PFSK-1 (cell line): ENCODE measurements around the gene CD1D.

Experiments used
- FOXP2 ChIP-seq: optimal IDR thresholded peaks from 2 replicates; pipeline ENCODE3; 2011; ENCODE audit warnings: borderline replicate concordance, control low read depth, inconsistent platforms; ENCODE audit not compliant: insufficient read depth; ENCODE audit errors: extremely low read length, extremely low read depth
- POLR2AphosphoS5 ChIP-seq: IDR thresholded peaks from 2 replicates; pipeline ENCODE4 v1.6.1; 2012; ENCODE audit warnings: low read depth, mild to moderate bottlenecking, control low read depth, low read length, moderate library complexity
- SIN3A ChIP-seq: IDR thresholded peaks from 2 replicates; pipeline ENCODE4 v1.6.1; 2012; ENCODE audit warnings: mild to moderate bottlenecking, low read length, moderate library complexity, borderline replicate concordance; ENCODE audit not compliant: insufficient read depth
- TAF1 ChIP-seq: IDR thresholded peaks from 2 replicates; pipeline ENCODE4 v1.6.1; 2012; ENCODE audit warnings: low read length, control low read depth, borderline replicate concordance; ENCODE audit not compliant: insufficient read depth
- TF ChIP-seq, protein P1 (sequence below), 2 experiments: IDR thresholded peaks; 2 replicates each; pipeline versions ENCODE4 v1.6.1 to v1.8.0; 2011 to 2012; ENCODE audit warnings: low read depth in 2 of 2, low read length in 2 of 2, control low read depth in 1 of 2, inconsistent platforms in 1 of 2, mild to moderate bottlenecking in 1 of 2, moderate library complexity in 1 of 2; ENCODE audit not compliant: insufficient read depth in 1 of 2

GRCh38 chr1:158181577-158181922 lies 855 bp downstream of the CD1D start:
- TF ChIP-seq POLR2AphosphoS5 (no peak), FOXP2 (no peak), TAF1 (no peak), SIN3A (no peak)
- TF ChIP-seq, protein P1, sequence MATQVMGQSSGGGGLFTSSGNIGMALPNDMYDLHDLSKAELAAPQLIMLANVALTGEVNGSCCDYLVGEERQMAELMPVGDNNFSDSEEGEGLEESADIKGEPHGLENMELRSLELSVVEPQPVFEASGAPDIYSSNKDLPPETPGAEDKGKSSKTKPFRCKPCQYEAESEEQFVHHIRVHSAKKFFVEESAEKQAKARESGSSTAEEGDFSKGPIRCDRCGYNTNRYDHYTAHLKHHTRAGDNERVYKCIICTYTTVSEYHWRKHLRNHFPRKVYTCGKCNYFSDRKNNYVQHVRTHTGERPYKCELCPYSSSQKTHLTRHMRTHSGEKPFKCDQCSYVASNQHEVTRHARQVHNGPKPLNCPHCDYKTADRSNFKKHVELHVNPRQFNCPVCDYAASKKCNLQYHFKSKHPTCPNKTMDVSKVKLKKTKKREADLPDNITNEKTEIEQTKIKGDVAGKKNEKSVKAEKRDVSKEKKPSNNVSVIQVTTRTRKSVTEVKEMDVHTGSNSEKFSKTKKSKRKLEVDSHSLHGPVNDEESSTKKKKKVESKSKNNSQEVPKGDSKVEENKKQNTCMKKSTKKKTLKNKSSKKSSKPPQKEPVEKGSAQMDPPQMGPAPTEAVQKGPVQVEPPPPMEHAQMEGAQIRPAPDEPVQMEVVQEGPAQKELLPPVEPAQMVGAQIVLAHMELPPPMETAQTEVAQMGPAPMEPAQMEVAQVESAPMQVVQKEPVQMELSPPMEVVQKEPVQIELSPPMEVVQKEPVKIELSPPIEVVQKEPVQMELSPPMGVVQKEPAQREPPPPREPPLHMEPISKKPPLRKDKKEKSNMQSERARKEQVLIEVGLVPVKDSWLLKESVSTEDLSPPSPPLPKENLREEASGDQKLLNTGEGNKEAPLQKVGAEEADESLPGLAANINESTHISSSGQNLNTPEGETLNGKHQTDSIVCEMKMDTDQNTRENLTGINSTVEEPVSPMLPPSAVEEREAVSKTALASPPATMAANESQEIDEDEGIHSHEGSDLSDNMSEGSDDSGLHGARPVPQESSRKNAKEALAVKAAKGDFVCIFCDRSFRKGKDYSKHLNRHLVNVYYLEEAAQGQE (IDR thresholded peaks at IDR 0.05; ENCODE audit: insufficient read depth in 1 of 2, low read depth in 2 of 2, low read length in 2 of 2): no peak
